Testis (tissue), 3 donors: ENCODE data around the gene PDGFRB. TPM values are rescaled to one million over a fixed set of nuclear protein-coding genes. Genes with fewer than 3 reads are reported as not detected.

Experiments used
- DNase-seq: peaks from one replicate; pipeline ENCODE4 v3.0.0-alpha.2; 2019
- H3K27ac ChIP-seq, 2 donors: fragments of 200-600 bp; sonication (generic); one replicate each; pipeline ENCODE4 v1.5.1; 2019
- H3K27me3 ChIP-seq: fragments of 200-600 bp; sonication (generic); one replicate; pipeline ENCODE4 v1.5.1; 2019
- H3K36me3 ChIP-seq: fragments of 200-600 bp; sonication (generic); one replicate; pipeline ENCODE4 v1.5.1; 2017; ENCODE audit warnings: low read depth; ENCODE audit errors: missing control alignments
- H3K4me1 ChIP-seq: fragments of 200-600 bp; sonication (generic); one replicate; pipeline ENCODE4 v1.5.1; 2019
- H3K4me3 ChIP-seq, 2 donors: fragments of 200-600 bp; sonication (generic); one replicate each; pipeline ENCODE4 v1.5.1; 2017 to 2019
- H3K9me3 ChIP-seq: fragments of 200-600 bp; sonication (generic); one replicate; pipeline ENCODE4 v1.5.1; 2017
- CTCF ChIP-seq, 3 experiments: fragments of 450-650 bp in 2 of 3; fragments of 200-600 bp in 1 of 3; sonication (generic) in 1 of 3; IDR thresholded peaks; one replicate each; pipeline ENCODE4 v1.5.1; 2016 to 2019; ENCODE audit warnings: antibody characterized with exemption in 3 of 3, mild to moderate bottlenecking in 2 of 3, moderate library complexity in 1 of 3
- POLR2A ChIP-seq: fragments of 450-650 bp; IDR thresholded peaks from one replicate; pipeline ENCODE4 v1.6.1; 2017; ENCODE audit warnings: antibody characterized with exemption, mild to moderate bottlenecking, moderate library complexity
- WGBS, 2 donors: methylation state at CpG; one replicate each; pipeline ENCODE4 v1.1.5; 2018; 5-methylcytosine and 5-hydroxymethylcytosine counted together
- intact Hi-C: fragments of 100-400 bp; cut with DNase I; formaldehyde crosslinking; loops from one replicate; pipeline ENCODE4 v1.15.1; 2023; ENCODE audit warnings: low total_unique reads
- polyA plus RNA-seq: library from polyadenylated mRNA; stranded (reverse); fragments of 350-450 nt; fragmentation: Illumina TruSeq; extraction: RNeasy Lipid Tissue Mini Kit (QIAGEN cat#74804); gene quantifications from one replicate; pipeline ENCODE4 v1.2.3, GENCODE V29; 2014; ENCODE audit warnings: low read depth, low replicate concordance; ENCODE audit not compliant: insufficient read depth
- total RNA-seq, 2 donors: library from RNA; depleted of rRNA; stranded (reverse); fragments of >200 nt; gene quantifications; one replicate each; pipeline ENCODE4 v1.2.3, GENCODE V29; 2016

The PDGFRB gene
- total and polyA plus RNA-seq, 3 donors from 2014 or later: 61.6 to 87.0 (median 71.2) TPM

- H3K4me3 ChIP-seq: no peak overlapping the region
- H3K4me1 ChIP-seq: no peaks in the 10 kb centered on the region
- TF ChIP-seq POLR2A (no peak), CTCF (IDR thresholded peaks at IDR 0.05) (no peak)
- intact Hi-C loops: no loop called here
- no peaks in the 10 kb centered on the region for H3K9me3 ChIP-seq
- H3K27ac ChIP-seq: no peak overlapping the region
- no peaks in the 10 kb centered on the region for H3K36me3 ChIP-seq
- no peak for DNase-seq
- 93% methylated on average over 19 of the region's 25 CpGs; no CpG with 5 or more reads in 1 of the 2 donors for WGBS, 2 donors
- no peaks in the 10 kb centered on the region for H3K27me3 ChIP-seq
These were observed 85.7 kb downstream of the PDGFRB start for GRCh38 chr5:150069672-150070627.

GRCh38 chr5:150068961-150069645 lies 86.5 kb downstream of the PDGFRB start:
- TF ChIP-seq CTCF (IDR thresholded peaks at IDR 0.05) (no peak), POLR2A (no peak)
- WGBS, 2 donors: 77 to 81% methylated on average over 12 of the region's 12 CpGs
- H3K27ac ChIP-seq: no peak overlapping the region
- intact Hi-C loops: no loop called here
- no peaks in the 10 kb centered on the region for H3K27me3 ChIP-seq
- H3K4me1 ChIP-seq: no peaks in the 10 kb centered on the region
- no peak overlapping the region for H3K4me3 ChIP-seq
- H3K36me3 ChIP-seq: no peaks in the 10 kb centered on the region
- no peaks in the 10 kb centered on the region for H3K9me3 ChIP-seq
- no peak for DNase-seq

- WGBS, 2 donors: 69 to 90% methylated on average over 2 to 4 of the region's 4 CpGs
- Histone ChIP-seq H3K36me3 (no peaks in the 10 kb centered on the region), H3K9me3 (no peaks in the 10 kb centered on the region), H3K27ac (no peak overlapping the region), H3K4me1 (no peaks in the 10 kb centered on the region), H3K27me3 (no peaks in the 10 kb centered on the region), H3K4me3 (no peak overlapping the region)
- DNase-seq: no peak
- TF ChIP-seq POLR2A (no peak), CTCF (IDR thresholded peaks at IDR 0.05) (no peak)
- intact Hi-C loops: no loop called here
These were observed 87.2 kb downstream of the PDGFRB start for GRCh38 chr5:150068472-150068871.

GRCh38 chr5:150068071-150068470 lies 87.6 kb downstream of the PDGFRB start:
- Histone ChIP-seq H3K4me1 (no peaks in the 10 kb centered on the region), H3K27me3 (no peaks in the 10 kb centered on the region), H3K27ac (no peak overlapping the region), H3K36me3 (no peaks in the 10 kb centered on the region), H3K9me3 (no peaks in the 10 kb centered on the region), H3K4me3 (no peak overlapping the region)
- no peak for TF ChIP-seq CTCF (IDR thresholded peaks at IDR 0.05)
- no peak for TF ChIP-seq POLR2A
- no peak for DNase-seq
- intact Hi-C loops: no loop called here
- 95 to 97% methylated on average over 6 of the region's 6 CpGs for WGBS, 2 donors
